Measurements from ENCODE around the gene MYO1F. TPM values are rescaled to one million over a fixed set of nuclear protein-coding genes. Genes with fewer than 3 reads are reported as not detected.
A peak's percentile ranks its signal among the peaks of the same experiment; 100 is the strongest.

The MYO1F gene
- total and polyA plus RNA-seq, 2 of the 13 experiments (the other 11 are each of a cell fraction or from before 2014, with no cell fraction given) = 0.09 to 0.13 TPM

GRCh38 chr19:8505680-8506401, 71.4 kb downstream of the MYO1F start (continued):
- TF ChIP-seq, protein P1, sequence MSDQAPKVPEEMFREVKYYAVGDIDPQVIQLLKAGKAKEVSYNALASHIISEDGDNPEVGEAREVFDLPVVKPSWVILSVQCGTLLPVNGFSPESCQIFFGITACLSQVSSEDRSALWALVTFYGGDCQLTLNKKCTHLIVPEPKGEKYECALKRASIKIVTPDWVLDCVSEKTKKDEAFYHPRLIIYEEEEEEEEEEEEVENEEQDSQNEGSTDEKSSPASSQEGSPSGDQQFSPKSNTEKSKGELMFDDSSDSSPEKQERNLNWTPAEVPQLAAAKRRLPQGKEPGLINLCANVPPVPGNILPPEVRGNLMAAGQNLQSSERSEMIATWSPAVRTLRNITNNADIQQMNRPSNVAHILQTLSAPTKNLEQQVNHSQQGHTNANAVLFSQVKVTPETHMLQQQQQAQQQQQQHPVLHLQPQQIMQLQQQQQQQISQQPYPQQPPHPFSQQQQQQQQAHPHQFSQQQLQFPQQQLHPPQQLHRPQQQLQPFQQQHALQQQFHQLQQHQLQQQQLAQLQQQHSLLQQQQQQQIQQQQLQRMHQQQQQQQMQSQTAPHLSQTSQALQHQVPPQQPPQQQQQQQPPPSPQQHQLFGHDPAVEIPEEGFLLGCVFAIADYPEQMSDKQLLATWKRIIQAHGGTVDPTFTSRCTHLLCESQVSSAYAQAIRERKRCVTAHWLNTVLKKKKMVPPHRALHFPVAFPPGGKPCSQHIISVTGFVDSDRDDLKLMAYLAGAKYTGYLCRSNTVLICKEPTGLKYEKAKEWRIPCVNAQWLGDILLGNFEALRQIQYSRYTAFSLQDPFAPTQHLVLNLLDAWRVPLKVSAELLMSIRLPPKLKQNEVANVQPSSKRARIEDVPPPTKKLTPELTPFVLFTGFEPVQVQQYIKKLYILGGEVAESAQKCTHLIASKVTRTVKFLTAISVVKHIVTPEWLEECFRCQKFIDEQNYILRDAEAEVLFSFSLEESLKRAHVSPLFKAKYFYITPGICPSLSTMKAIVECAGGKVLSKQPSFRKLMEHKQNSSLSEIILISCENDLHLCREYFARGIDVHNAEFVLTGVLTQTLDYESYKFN (CRISPR knock-in tag; conservative IDR thresholded peaks at IDR 0.05) = peak; percentile 17; the same call in 1 of the 2 replicates
- TF ChIP-seq SRSF1 (optimal IDR thresholded peaks at IDR 0.05; ENCODE audit: low read depth, low read length) (peak; percentile 75), ZNF577 (CRISPR knock-in tag; IDR thresholded peaks at IDR 0.05; ENCODE audit: borderline replicate concordance, low read depth) (no peak), HIVEP1 (CRISPR knock-in tag; IDR thresholded peaks at IDR 0.05) (peak; percentile 70; the same call in 1 of the 2 replicates), MAX (IDR thresholded peaks at IDR 0.05) (peak; percentile 93), BRCA1 (CRISPR knock-in tag; IDR thresholded peaks at IDR 0.05) (0 out of 2 replicates have a peak, but pooled peaks have one; percentile 27), HMGA1 (CRISPR knock-in tag; conservative IDR thresholded peaks at IDR 0.05) (no peak), HDAC2 (CRISPR knock-in tag; IDR thresholded peaks at IDR 0.05) (no peak), NR2F2 (IDR thresholded peaks at IDR 0.05; ENCODE audit: borderline replicate concordance, low read depth) (peak; percentile 12; the same call in 1 of the 2 replicates), SRY (CRISPR knock-in tag; IDR thresholded peaks at IDR 0.05) (peak; percentile 30), CAMTA2 (CRISPR knock-in tag; IDR thresholded peaks at IDR 0.05; ENCODE audit: borderline replicate concordance) (0 out of 2 replicates have a peak, but pooled peaks have one; percentile 50), TEAD3 (CRISPR knock-in tag; optimal IDR thresholded peaks at IDR 0.05; ENCODE audit: borderline replicate concordance) (peak; percentile 63), CENPT (CRISPR knock-in tag; IDR thresholded peaks at IDR 0.05; ENCODE audit: low read depth) (no peak), ZBTB40 (IDR thresholded peaks at IDR 0.05) (no peak), ZBTB40 (CRISPR knock-in tag; IDR thresholded peaks at IDR 0.05) (peak; percentile 19; the same call in 1 of the 2 replicates), ZNF558 (CRISPR knock-in tag; IDR thresholded peaks at IDR 0.05; ENCODE audit: borderline replicate concordance) (no peak), RXRA (CRISPR knock-in tag; IDR thresholded peaks at IDR 0.05) (peak; percentile 54; the same call in 1 of the 2 replicates)

All from HepG2 (cell line).